Fibroblast of villous mesenchyme (primary cell): Measurements from ENCODE around the gene ABR. TPM values are rescaled to one million over a fixed set of nuclear protein-coding genes. Genes with fewer than 3 reads are reported as not detected.
"Not testable (repeated sequence)": the region's sequence is repeated elsewhere in the genome, so short reads cannot be mapped to it uniquely, and the experiment has no call there.

Source experiments
- DNase-seq: peaks from one replicate; pipeline ENCODE4 v3.0.0-alpha.2; 2010; ENCODE audit warnings: low read depth
- H3K4me3 ChIP-seq: 2 replicates; pipeline ENCODE4 v1.5.1; 2011; ENCODE audit warnings: low read depth, mild to moderate bottlenecking, low read length
- total RNA-seq: library from RNA; depleted of rRNA; stranded (reverse); fragments of >200 nt; gene quantifications from 2 replicates; pipeline ENCODE4 v1.2.3, GENCODE V29; 2012
- TF ChIP-seq, protein P1 (sequence below): IDR thresholded peaks from 2 replicates; pipeline ENCODE4 v1.5.1; 2012; ENCODE audit warnings: low read depth, mild to moderate bottlenecking, low read length; ENCODE audit not compliant: insufficient read depth

ABR gene
- total RNA-seq, 1 donor: 51.8 TPM

- no peak for DNase-seq
- TF ChIP-seq, protein P1, sequence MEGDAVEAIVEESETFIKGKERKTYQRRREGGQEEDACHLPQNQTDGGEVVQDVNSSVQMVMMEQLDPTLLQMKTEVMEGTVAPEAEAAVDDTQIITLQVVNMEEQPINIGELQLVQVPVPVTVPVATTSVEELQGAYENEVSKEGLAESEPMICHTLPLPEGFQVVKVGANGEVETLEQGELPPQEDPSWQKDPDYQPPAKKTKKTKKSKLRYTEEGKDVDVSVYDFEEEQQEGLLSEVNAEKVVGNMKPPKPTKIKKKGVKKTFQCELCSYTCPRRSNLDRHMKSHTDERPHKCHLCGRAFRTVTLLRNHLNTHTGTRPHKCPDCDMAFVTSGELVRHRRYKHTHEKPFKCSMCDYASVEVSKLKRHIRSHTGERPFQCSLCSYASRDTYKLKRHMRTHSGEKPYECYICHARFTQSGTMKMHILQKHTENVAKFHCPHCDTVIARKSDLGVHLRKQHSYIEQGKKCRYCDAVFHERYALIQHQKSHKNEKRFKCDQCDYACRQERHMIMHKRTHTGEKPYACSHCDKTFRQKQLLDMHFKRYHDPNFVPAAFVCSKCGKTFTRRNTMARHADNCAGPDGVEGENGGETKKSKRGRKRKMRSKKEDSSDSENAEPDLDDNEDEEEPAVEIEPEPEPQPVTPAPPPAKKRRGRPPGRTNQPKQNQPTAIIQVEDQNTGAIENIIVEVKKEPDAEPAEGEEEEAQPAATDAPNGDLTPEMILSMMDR: no peak
Observed at GRCh38 chr17:1049446-1050225, 130.1 kb downstream of the ABR start.

DNA sequence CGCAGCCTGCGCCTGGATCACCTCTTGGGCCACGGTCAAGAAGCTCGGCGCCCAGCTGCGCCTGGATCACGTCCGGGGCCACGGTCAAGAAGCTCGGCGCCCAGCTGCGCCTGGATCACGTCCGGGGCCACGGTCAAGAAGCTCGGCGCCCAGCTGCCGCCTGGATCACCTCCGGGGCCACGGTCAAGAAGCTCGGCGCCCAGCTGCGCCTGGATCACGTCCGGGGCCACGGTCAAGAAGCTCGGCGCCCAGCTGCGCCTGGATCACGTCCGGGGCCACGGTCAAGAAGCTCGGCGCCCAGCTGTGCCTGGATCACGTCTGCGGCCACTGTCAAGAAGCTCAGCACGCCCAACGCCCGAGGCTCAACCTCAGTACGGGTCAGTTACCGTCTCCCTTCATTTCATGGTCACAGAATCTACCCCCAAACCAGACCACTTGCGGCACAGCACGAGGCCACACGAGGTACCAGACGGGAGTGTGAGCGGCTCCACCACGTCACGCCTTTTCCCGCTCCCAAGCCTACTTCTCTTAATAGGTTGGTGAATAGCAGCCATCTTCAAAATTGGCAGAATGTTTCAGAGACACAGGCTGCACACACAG is 131.2 kb downstream of the ABR start:
- not testable (repeated sequence) for H3K4me3 ChIP-seq, DNase-seq

More at GRCh38 chr17:1049446-1050225, 130.1 kb downstream of the ABR start:
- no peak overlapping the region for H3K4me3 ChIP-seq

DNA sequence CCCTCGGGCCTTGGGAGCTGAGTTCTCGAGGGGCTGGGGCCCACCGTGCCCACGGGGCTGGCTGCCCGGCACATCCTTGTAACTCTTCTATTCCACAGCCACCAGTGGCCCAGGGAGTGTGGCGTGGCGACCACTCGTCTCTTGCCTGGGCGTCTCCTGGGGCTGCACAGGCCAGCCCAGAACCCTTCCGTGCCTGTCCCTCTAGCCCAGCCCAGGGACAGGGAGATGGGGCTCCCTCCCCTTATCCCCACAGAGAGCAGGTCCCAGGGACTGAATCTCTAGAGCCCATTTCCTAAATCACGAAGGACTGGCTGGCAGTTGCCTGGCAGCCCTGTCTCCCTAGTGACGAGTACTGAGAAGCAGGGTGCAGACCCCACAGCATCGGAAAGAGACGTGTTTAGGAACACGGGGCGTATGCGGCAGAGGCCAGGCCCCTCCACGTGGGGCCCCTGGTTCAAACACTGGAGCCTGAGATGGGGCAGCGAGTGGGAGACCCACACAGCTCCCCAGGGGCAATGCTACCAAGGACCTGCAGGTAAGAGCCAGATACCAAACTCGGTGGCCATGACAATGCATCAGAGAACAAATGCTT is 131.8 kb downstream of the ABR start:
- no peak overlapping the region for H3K4me3 ChIP-seq
- TF ChIP-seq, protein P1: no peak
- no peak for DNase-seq

- TF ChIP-seq, protein P1: no peak
- peak; percentile 55 for DNase-seq
Observed at GRCh38 chr17:1047177-1047878, 132.5 kb downstream of the ABR start.

DNA sequence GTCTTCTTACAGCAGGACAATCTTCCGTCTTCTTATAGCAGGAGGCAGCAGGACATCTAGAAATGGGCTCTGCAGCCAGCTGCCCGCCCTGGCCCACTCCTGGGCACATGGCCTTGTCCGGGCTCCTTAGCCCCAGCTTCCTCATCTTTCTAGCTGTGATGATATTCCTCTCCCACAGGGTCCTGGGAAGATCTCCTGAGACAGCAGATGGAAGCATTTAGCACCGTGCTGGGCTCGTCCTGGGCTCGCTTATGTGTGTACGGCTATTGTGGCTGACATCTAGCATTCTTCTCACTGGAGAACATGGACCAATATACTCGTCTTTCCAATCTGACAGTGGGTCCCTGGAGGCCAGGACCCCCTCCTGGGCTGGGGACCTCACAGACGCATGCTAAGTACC is 134.3 kb downstream of the ABR start:
- DNase-seq: no peak
- no peak overlapping the region for H3K4me3 ChIP-seq
- TF ChIP-seq, protein P1: no peak

More at GRCh38 chr17:1047177-1047878, 132.5 kb downstream of the ABR start:
- H3K4me3 ChIP-seq: no peak overlapping the region

- not testable (repeated sequence) for DNase-seq
Observed at GRCh38 chr17:1044387-1045009, 135.3 kb downstream of the ABR start.

GRCh38 chr17:1043601-1044251 is 136.1 kb downstream of the ABR start:
- TF ChIP-seq, protein P1: no peak
- DNase-seq: peak; percentile 53

More at GRCh38 chr17:1044387-1045009, 135.3 kb downstream of the ABR start:
- not testable (repeated sequence) for H3K4me3 ChIP-seq

More at GRCh38 chr17:1043601-1044251, 136.1 kb downstream of the ABR start:
- no peak overlapping the region for H3K4me3 ChIP-seq
